ENCODE measurements around the gene KYAT1. TPM values are rescaled to one million over a fixed set of nuclear protein-coding genes. Genes with fewer than 3 reads are reported as not detected.

KYAT1 gene
- total and polyA plus RNA-seq, 2 of the 13 experiments (the other 11 are each of a cell fraction or from before 2014, with no cell fraction given), result 9.2 to 46.5 TPM

GRCh38 chr9:128911529-128912035, 29.8 kb upstream of the KYAT1 start (continued):
- TF ChIP-seq YEATS2 (CRISPR knock-in tag; IDR thresholded peaks at IDR 0.05; ENCODE audit: borderline replicate concordance), result peak; percentile 37; the same call in 1 of the 2 replicates
- no peak for TF ChIP-seq ZNF790 (CRISPR knock-in tag; IDR thresholded peaks at IDR 0.05; ENCODE audit: borderline replicate concordance)
- TF ChIP-seq ZBTB38 (CRISPR knock-in tag; IDR thresholded peaks at IDR 0.05), result peak; percentile 94
- no peak for TF ChIP-seq SATB2 (CRISPR knock-in tag; IDR thresholded peaks at IDR 0.05)
- no peak for TF ChIP-seq NFATC3 (CRISPR knock-in tag; IDR thresholded peaks at IDR 0.05)
- TF ChIP-seq THAP11 (CRISPR knock-in tag; IDR thresholded peaks at IDR 0.05), result 0 out of 2 replicates have a peak, but pooled peaks have one; percentile 17
- TF ChIP-seq ZNF337 (CRISPR knock-in tag; IDR thresholded peaks at IDR 0.05; ENCODE audit: borderline replicate concordance, low read depth), result no peak
- TF ChIP-seq ZNF225 (CRISPR knock-in tag; IDR thresholded peaks at IDR 0.05), result no peak
- no peak for TF ChIP-seq SP140L (CRISPR knock-in tag; IDR thresholded peaks at IDR 0.05; ENCODE audit: borderline replicate concordance)
- TF ChIP-seq FOXO1 (CRISPR knock-in tag; IDR thresholded peaks at IDR 0.05), result peak; percentile 34; the same call in 1 of the 2 replicates
- TF ChIP-seq SAP130 (CRISPR knock-in tag; IDR thresholded peaks at IDR 0.05; ENCODE audit: low read depth), result peak; percentile 83
- TF ChIP-seq RAD51 (IDR thresholded peaks at IDR 0.05; ENCODE audit: borderline replicate concordance), result no peak
- no peak for TF ChIP-seq ZNF33B (CRISPR knock-in tag; IDR thresholded peaks at IDR 0.05)
- TF ChIP-seq, protein P1, sequence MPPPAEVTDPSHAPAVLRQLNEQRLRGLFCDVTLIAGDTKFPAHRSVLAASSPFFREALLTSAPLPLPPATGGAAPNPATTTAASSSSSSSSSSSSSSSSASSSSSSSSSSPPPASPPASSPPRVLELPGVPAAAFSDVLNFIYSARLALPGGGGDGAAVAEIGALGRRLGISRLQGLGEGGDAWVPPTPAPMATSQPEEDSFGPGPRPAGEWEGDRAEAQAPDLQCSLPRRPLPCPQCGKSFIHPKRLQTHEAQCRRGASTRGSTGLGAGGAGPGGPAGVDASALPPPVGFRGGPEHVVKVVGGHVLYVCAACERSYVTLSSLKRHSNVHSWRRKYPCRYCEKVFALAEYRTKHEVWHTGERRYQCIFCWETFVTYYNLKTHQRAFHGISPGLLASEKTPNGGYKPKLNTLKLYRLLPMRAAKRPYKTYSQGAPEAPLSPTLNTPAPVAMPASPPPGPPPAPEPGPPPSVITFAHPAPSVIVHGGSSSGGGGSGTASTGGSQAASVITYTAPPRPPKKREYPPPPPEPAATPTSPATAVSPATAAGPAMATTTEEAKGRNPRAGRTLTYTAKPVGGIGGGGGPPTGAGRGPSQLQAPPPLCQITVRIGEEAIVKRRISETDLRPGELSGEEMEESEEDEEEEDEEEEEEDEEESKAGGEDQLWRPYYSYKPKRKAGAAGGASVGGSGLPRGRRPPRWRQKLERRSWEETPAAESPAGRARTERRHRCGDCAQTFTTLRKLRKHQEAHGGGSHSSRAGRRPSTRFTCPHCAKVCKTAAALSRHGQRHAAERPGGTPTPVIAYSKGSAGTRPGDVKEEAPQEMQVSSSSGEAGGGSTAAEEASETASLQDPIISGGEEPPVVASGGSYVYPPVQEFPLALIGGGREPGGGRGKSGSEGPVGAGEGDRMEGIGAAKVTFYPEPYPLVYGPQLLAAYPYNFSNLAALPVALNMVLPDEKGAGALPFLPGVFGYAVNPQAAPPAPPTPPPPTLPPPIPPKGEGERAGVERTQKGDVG (CRISPR knock-in tag; IDR thresholded peaks at IDR 0.05; ENCODE audit: borderline replicate concordance), result 0 out of 2 replicates have a peak, but pooled peaks have one; percentile 56
- no peak for TF ChIP-seq EZH2 (conservative IDR thresholded peaks at IDR 0.05; ENCODE audit: low read depth, low read length)
- TF ChIP-seq BRCA1 (CRISPR knock-in tag; IDR thresholded peaks at IDR 0.05), result no peak
- TF ChIP-seq TOPORS (CRISPR knock-in tag; IDR thresholded peaks at IDR 0.05), result no peak
- peak; percentile 77 for TF ChIP-seq MED1 (CRISPR knock-in tag; IDR thresholded peaks at IDR 0.05)
- TF ChIP-seq ZNF512 (CRISPR knock-in tag; IDR thresholded peaks at IDR 0.05), result no peak
- TF ChIP-seq, protein P2, sequence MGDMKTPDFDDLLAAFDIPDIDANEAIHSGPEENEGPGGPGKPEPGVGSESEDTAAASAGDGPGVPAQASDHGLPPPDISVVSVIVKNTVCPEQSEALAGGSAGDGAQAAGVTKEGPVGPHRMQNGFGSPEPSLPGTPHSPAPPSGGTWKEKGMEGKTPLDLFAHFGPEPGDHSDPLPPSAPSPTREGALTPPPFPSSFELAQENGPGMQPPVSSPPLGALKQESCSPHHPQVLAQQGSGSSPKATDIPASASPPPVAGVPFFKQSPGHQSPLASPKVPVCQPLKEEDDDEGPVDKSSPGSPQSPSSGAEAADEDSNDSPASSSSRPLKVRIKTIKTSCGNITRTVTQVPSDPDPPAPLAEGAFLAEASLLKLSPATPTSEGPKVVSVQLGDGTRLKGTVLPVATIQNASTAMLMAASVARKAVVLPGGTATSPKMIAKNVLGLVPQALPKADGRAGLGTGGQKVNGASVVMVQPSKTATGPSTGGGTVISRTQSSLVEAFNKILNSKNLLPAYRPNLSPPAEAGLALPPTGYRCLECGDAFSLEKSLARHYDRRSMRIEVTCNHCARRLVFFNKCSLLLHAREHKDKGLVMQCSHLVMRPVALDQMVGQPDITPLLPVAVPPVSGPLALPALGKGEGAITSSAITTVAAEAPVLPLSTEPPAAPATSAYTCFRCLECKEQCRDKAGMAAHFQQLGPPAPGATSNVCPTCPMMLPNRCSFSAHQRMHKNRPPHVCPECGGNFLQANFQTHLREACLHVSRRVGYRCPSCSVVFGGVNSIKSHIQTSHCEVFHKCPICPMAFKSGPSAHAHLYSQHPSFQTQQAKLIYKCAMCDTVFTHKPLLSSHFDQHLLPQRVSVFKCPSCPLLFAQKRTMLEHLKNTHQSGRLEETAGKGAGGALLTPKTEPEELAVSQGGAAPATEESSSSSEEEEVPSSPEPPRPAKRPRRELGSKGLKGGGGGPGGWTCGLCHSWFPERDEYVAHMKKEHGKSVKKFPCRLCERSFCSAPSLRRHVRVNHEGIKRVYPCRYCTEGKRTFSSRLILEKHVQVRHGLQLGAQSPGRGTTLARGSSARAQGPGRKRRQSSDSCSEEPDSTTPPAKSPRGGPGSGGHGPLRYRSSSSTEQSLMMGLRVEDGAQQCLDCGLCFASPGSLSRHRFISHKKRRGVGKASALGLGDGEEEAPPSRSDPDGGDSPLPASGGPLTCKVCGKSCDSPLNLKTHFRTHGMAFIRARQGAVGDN (CRISPR knock-in tag; IDR thresholded peaks at IDR 0.05), result peak; percentile 91
